ENCODE results near the gene DLG1. TPM values are rescaled to one million over a fixed set of nuclear protein-coding genes. Genes with fewer than 3 reads are reported as not detected.

DLG1 gene
- total RNA-seq, 1 donor from 2014 or later = 115 TPM

GRCh38 chr3:197174927-197175326, 123.5 kb downstream of the DLG1 start:
- intact Hi-C loops (cut with DNase I) = no loop called here
- Histone ChIP-seq H3K27ac (no peak overlapping the region), H3K4me1 (peaks cover 5% of the 10 kb centered on the region), H3K4me3 (no peak overlapping the region), H3K9me3 (no peaks in the 10 kb centered on the region), H3K36me3 (no peaks in the 10 kb centered on the region), H3K27me3 (no peaks in the 10 kb centered on the region)
- DNase-seq (ENCODE audit: extremely low spot score in 2 of 2) = no peak
- TF ChIP-seq CTCF (IDR thresholded peaks at IDR 0.05) (no peak), POLR2A (IDR thresholded peaks at IDR 0.05) (no peak), POLR2AphosphoS5 (IDR thresholded peaks at IDR 0.05; ENCODE audit: insufficient read depth in 1 of 2, low read depth in 1 of 2) (no peak)

GRCh38 chr3:197173620-197174019, 124.8 kb downstream of the DLG1 start:
- DNase-seq (ENCODE audit: extremely low spot score in 2 of 2) = no peak
- TF ChIP-seq CTCF (IDR thresholded peaks at IDR 0.05) (no peak), POLR2A (IDR thresholded peaks at IDR 0.05) (no peak), POLR2AphosphoS5 (IDR thresholded peaks at IDR 0.05; ENCODE audit: insufficient read depth in 1 of 2, low read depth in 1 of 2) (no peak)
- H3K4me1 ChIP-seq = peaks cover 5% of the 10 kb centered on the region
- intact Hi-C loops (cut with DNase I) = no loop called here
- H3K9me3 ChIP-seq = no peaks in the 10 kb centered on the region
- H3K4me3 ChIP-seq = no peak overlapping the region
- H3K27me3 ChIP-seq = no peaks in the 10 kb centered on the region
- no peak overlapping the region for H3K27ac ChIP-seq
- no peaks in the 10 kb centered on the region for H3K36me3 ChIP-seq

- Histone ChIP-seq H3K27me3 (no peaks in the 10 kb centered on the region), H3K4me1 (peaks cover 5% of the 10 kb centered on the region), H3K36me3 (no peaks in the 10 kb centered on the region), H3K27ac (no peak overlapping the region), H3K9me3 (no peaks in the 10 kb centered on the region), H3K4me3 (no peak overlapping the region)
- no peak for DNase-seq (ENCODE audit: extremely low spot score in 2 of 2)
- TF ChIP-seq POLR2AphosphoS5 (IDR thresholded peaks at IDR 0.05; ENCODE audit: insufficient read depth in 1 of 2, low read depth in 1 of 2) = no peak
- no peak for TF ChIP-seq POLR2A (IDR thresholded peaks at IDR 0.05)
- TF ChIP-seq CTCF (IDR thresholded peaks at IDR 0.05) = no peak
- intact Hi-C loops (cut with DNase I) = no loop called here
Observed at GRCh38 chr3:197171481-197172067, 126.8 kb downstream of the DLG1 start.

GRCh38 chr3:197169028-197169427, 129.4 kb downstream of the DLG1 start:
- no peak for TF ChIP-seq CTCF (IDR thresholded peaks at IDR 0.05)
- TF ChIP-seq POLR2AphosphoS5 (IDR thresholded peaks at IDR 0.05; ENCODE audit: insufficient read depth in 1 of 2, low read depth in 1 of 2) = no peak
- no peak for TF ChIP-seq POLR2A (IDR thresholded peaks at IDR 0.05)
- Histone ChIP-seq H3K4me1 (peaks cover 5% of the 10 kb centered on the region), H3K27me3 (no peaks in the 10 kb centered on the region), H3K27ac (no peak overlapping the region), H3K4me3 (no peak overlapping the region), H3K36me3 (no peaks in the 10 kb centered on the region), H3K9me3 (no peaks in the 10 kb centered on the region)
- intact Hi-C loops (cut with DNase I) = no loop called here
- no peak for DNase-seq (ENCODE audit: extremely low spot score in 2 of 2)

- Histone ChIP-seq H3K27me3 (no peaks in the 10 kb centered on the region), H3K9me3 (no peaks in the 10 kb centered on the region), H3K4me1 (peaks cover 5% of the 10 kb centered on the region), H3K27ac (no peak overlapping the region), H3K36me3 (no peaks in the 10 kb centered on the region), H3K4me3 (no peak overlapping the region)
- intact Hi-C loops (cut with DNase I) = no loop called here
- no peak for DNase-seq (ENCODE audit: extremely low spot score in 2 of 2)
- no peak for TF ChIP-seq CTCF (IDR thresholded peaks at IDR 0.05)
- TF ChIP-seq POLR2A (IDR thresholded peaks at IDR 0.05) = no peak
- no peak for TF ChIP-seq POLR2AphosphoS5 (IDR thresholded peaks at IDR 0.05; ENCODE audit: insufficient read depth in 1 of 2, low read depth in 1 of 2)
Observed at GRCh38 chr3:197168606-197169005, 129.8 kb downstream of the DLG1 start.
